Activated naive CD8-positive, alpha-beta T cell treated with anti-CD3 and anti-CD28 coated beads, Interleukin-2, amount 10 ng/mL, durations not matched to agents 7 days and 5 days (primary cell): Measurements from ENCODE around the gene PPARG. TPM values are rescaled to one million over a fixed set of nuclear protein-coding genes. Genes with fewer than 3 reads are reported as not detected.
"Not testable (repeated sequence)": the region's sequence is repeated elsewhere in the genome, so short reads cannot be mapped to it uniquely, and the experiment has no call there.

Experiments
- ATAC-seq: fragments of 150-1000 bp; cut with Tn5 transposase; one replicate; pipeline ENCODE4 v1.10.0; 2021; ENCODE audit warnings: low read depth, moderate library complexity
- POLR2A ChIA-PET: fragments of 350-600 bp; sonication (Branson Sonifier 250); formaldehyde crosslinking; loops from one replicate; lab custom pipeline; 2021; ENCODE audit warnings: antibody characterized with exemption; lab: Charles Lee
- DNase-seq: peaks from one replicate; pipeline ENCODE4 v3.0.0; 2021
- H3K27ac Mint-ChIP-seq: one replicate; pipeline ENCODE4 v1.8.0; 2022; ENCODE audit warnings: mild to moderate bottlenecking, mixed read lengths
- H3K27me3 Mint-ChIP-seq: one replicate; pipeline ENCODE4 v1.8.0; 2022; ENCODE audit warnings: mild to moderate bottlenecking, moderate library complexity, mixed read lengths
- H3K36me3 Mint-ChIP-seq: one replicate; pipeline ENCODE4 v1.8.0; 2021; ENCODE audit warnings: mild to moderate bottlenecking, mixed read lengths
- H3K4me1 Mint-ChIP-seq: one replicate; pipeline ENCODE4 v1.8.0; 2021; ENCODE audit warnings: mixed read lengths
- H3K4me3 Mint-ChIP-seq: one replicate; pipeline ENCODE4 v1.8.0; 2022; ENCODE audit warnings: mild to moderate bottlenecking, moderate library complexity, mixed read lengths
- H3K9me3 Mint-ChIP-seq: one replicate; pipeline ENCODE4 v1.8.0; 2021; ENCODE audit warnings: mixed read lengths
- total RNA-seq, 2 experiments: library from RNA; stranded (reverse); gene quantifications; one replicate each; pipeline ENCODE4 v1.2.3, GENCODE V29; 2021

PPARG gene
- total RNA-seq, 2 experiments from 2014 or later: 0.68 to 1.0 TPM

- POLR2A ChIA-PET: no interaction called here
- H3K4me1 Mint-ChIP-seq: no peaks in the 10 kb centered on the region
- DNase-seq (no peak), ATAC-seq (no peak)
- no peaks in the 10 kb centered on the region for H3K36me3 Mint-ChIP-seq
- no peak overlapping the region for H3K4me3 Mint-ChIP-seq
- H3K9me3 Mint-ChIP-seq: no peaks in the 10 kb centered on the region
- no peak overlapping the region for H3K27ac Mint-ChIP-seq
- peaks cover 3% of the 10 kb centered on the region for H3K27me3 Mint-ChIP-seq
Measured at GRCh38 chr3:12449889-12450682, 161.2 kb downstream of the PPARG start.

DNA sequence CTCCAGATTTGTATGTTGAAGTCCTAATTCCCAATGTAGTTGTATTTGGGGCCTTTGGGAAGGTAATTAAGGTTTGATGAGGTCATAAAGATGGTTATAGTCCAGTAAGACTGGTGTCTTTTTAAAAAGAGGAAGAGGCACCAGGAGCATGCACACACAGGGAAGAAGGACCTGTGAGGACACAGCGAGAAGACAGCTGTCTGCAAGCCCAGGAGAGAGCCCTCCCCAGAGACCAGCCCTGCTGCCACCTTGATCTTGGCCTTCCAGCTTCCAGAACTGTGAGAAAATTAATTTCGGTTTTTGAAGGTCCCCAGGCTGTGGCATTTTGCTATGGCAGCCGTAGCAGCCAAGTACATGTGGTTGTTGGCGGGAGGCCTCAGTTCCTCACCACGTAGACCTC lies 162.6 kb downstream of the PPARG start:
- ATAC-seq: no peak
- DNase-seq: no peak
- Mint-ChIP-seq H3K36me3 (no peaks in the 10 kb centered on the region), H3K9me3 (no peaks in the 10 kb centered on the region), H3K4me1 (no peaks in the 10 kb centered on the region), H3K27me3 (peaks cover 2% of the 10 kb centered on the region), H3K27ac (no peak overlapping the region), H3K4me3 (no peak overlapping the region)
- POLR2A ChIA-PET: no interaction called here

DNA sequence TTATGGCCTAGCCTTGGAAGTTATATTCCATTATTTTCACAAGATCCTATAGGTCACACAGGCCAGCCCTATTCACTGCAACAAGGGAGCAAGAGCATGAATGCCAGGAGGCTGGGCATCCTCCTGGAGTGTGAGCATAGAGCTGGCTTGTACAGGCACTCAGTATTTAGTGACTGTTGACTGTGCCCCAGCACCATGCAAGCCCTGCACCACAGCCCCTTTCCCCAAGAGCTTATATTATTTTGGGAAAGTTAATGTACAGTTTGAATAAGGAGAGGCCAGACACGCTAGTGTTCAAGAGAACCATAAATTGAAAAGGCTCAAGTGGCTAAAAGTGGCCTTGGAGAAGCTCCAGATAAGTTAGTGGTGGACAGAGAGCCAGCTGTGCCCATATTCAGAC lies 163.1 kb downstream of the PPARG start:
- peaks cover 2% of the 10 kb centered on the region for H3K27me3 Mint-ChIP-seq
- no peak for ATAC-seq
- POLR2A ChIA-PET: no interaction called here

DNA sequence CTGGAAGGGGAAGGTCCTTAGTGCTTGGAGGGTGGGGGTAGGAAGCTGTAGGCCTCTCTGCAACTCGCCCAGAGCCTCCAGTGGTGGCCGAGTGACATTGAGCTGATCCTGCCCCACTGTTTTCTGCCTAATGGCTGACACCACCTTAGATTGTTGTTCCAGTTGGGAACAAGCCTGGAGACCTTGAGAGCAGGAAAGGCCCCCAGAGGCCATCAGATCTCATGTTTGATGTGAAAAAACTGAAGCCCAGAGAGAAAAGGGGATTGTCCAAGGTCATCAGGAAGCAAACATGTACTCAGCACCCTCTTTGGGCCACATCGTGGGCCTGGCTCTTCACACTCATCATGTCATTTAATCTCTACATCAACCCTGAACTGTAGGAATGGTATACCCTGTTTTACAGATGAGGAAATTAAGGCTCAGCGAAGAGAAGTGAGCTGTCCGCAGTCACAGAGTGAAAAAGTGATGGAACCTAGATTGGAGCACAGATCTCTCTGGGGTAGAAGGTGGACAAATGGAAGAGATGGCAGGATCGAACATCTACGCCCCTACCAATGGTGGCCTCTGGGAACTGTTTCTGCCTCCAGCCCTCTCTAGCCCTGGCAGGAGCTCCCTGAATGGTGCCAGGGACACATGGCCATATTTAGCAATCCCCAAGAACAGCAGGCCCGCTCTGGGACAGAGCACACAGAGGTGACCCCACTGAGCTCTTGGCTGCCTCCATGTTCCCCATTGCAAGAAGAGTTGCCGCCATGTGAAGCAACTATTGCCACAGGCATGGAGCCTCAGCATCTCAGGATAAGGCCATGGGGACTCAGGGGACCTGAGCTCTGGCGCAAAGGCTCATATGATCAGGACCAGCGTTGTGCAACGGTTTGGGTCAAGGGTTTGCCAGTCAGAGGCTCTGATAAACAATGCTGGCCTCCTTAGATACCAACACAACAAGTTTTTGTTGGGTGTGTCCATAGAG lies 163.8 kb downstream of the PPARG start:
- Mint-ChIP-seq H3K9me3 (no peaks in the 10 kb centered on the region), H3K4me3 (no peak overlapping the region), H3K27me3 (peaks cover 2% of the 10 kb centered on the region), H3K27ac (no peak overlapping the region), H3K4me1 (no peaks in the 10 kb centered on the region), H3K36me3 (no peaks in the 10 kb centered on the region)
- POLR2A ChIA-PET: no interaction called here
- DNase-seq (no peak), ATAC-seq (no peak)

More for the DNA sequence above, 163.1 kb downstream of the PPARG start:
- Mint-ChIP-seq H3K27ac (no peak overlapping the region), H3K4me3 (no peak overlapping the region), H3K36me3 (no peaks in the 10 kb centered on the region), H3K9me3 (no peaks in the 10 kb centered on the region), H3K4me1 (no peaks in the 10 kb centered on the region)
- DNase-seq: no peak

- no peak overlapping the region for H3K4me3 Mint-ChIP-seq
- ATAC-seq (no peak), DNase-seq (no peak)
- no peaks in the 10 kb centered on the region for H3K36me3 Mint-ChIP-seq
- no peaks in the 10 kb centered on the region for H3K27me3 Mint-ChIP-seq
- no peak overlapping the region for H3K27ac Mint-ChIP-seq
- H3K4me1 Mint-ChIP-seq: no peaks in the 10 kb centered on the region
- POLR2A ChIA-PET: no interaction called here
- no peaks in the 10 kb centered on the region for H3K9me3 Mint-ChIP-seq
Measured at GRCh38 chr3:12454076-12454815, 165.4 kb downstream of the PPARG start.

DNA sequence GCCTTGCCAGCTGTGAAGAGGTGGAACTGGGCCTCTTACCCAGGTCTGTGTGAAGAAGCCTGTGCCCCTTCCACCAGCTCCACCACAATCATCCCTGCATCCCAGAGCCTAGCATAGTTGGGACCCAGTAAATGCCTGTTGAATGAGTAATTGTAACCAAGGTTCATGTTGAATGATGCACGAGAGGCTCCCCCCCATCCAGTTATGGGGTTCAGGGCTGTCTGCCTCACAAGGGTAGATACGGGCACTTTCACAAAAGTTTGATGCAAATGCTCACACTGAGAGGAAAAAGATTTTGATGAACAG lies 165.9 kb downstream of the PPARG start:
- ATAC-seq (no peak), DNase-seq (no peak)
- Mint-ChIP-seq H3K9me3 (no peaks in the 10 kb centered on the region), H3K27ac (no peak overlapping the region), H3K4me1 (no peaks in the 10 kb centered on the region), H3K27me3 (no peaks in the 10 kb centered on the region), H3K36me3 (no peaks in the 10 kb centered on the region), H3K4me3 (no peak overlapping the region)
- POLR2A ChIA-PET: no interaction called here

GRCh38 chr3:12455740-12456139 lies 166.9 kb downstream of the PPARG start:
- Mint-ChIP-seq H3K27ac (no peak overlapping the region), H3K4me1 (no peaks in the 10 kb centered on the region), H3K36me3 (no peaks in the 10 kb centered on the region), H3K9me3 (no peaks in the 10 kb centered on the region), H3K27me3 (no peaks in the 10 kb centered on the region), H3K4me3 (no peak overlapping the region)
- ATAC-seq (no peak), DNase-seq (no peak)
- POLR2A ChIA-PET: no interaction called here

GRCh38 chr3:12456441-12456840 lies 167.6 kb downstream of the PPARG start:
- Mint-ChIP-seq H3K4me3 (no peak overlapping the region), H3K9me3 (no peaks in the 10 kb centered on the region), H3K36me3 (no peaks in the 10 kb centered on the region), H3K4me1 (peaks cover 2% of the 10 kb centered on the region), H3K27me3 (no peaks in the 10 kb centered on the region), H3K27ac (no peak overlapping the region)
- POLR2A ChIA-PET: no interaction called here
- ATAC-seq (no peak), DNase-seq (no peak)

DNA sequence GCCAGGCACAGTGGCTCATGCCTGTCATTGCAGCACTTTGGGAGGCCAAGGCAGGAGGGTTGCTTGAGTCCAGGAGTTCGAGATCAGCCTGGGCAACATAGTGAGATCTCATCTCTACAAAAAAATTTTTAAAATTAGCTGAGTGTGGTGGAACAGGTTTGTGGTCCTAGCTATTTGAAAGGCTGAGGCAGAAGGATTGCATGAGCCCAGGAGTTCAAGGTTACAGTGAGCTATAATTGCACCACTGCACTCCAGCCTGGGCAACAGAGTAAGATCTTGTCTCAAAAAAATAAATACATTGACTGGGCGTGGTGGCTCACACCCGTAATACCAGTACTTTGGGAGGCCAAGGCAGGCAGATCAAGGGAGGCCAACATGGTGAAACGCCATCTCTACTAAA lies 168.5 kb downstream of the PPARG start:
- ATAC-seq, H3K27me3 Mint-ChIP-seq, H3K4me1 Mint-ChIP-seq, H3K9me3 Mint-ChIP-seq, DNase-seq, H3K27ac Mint-ChIP-seq, POLR2A ChIA-PET, H3K4me3 Mint-ChIP-seq, H3K36me3 Mint-ChIP-seq: not testable (repeated sequence)

DNA sequence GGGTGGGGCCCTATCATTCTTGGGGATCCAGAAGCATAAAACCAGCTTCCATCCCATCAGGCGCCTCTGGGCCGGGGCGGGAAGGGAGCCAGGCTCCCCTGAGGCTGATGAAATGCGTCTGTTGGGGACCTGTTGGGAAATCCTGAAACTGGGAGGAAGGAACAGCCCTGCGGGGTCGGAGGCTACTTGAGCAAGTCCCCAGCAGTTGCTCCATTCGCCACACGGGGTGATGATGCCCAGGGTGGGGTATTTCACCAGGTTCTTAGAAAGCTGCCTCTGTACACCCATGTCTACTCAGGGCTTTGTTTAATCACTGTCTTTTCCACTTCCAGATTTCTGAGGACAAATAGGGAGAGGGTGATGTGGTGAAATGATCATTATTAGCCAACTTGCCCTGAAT lies 170.0 kb downstream of the PPARG start:
- H3K27me3 Mint-ChIP-seq: no peaks in the 10 kb centered on the region
- POLR2A ChIA-PET: no interaction called here
- no peak overlapping the region for H3K4me3 Mint-ChIP-seq
- no peak for DNase-seq
- H3K36me3 Mint-ChIP-seq: no peaks in the 10 kb centered on the region
- no peak overlapping the region for H3K27ac Mint-ChIP-seq
- H3K9me3 Mint-ChIP-seq: no peaks in the 10 kb centered on the region
- no peak for ATAC-seq
- H3K4me1 Mint-ChIP-seq: peaks cover 10% of the 10 kb centered on the region

DNA sequence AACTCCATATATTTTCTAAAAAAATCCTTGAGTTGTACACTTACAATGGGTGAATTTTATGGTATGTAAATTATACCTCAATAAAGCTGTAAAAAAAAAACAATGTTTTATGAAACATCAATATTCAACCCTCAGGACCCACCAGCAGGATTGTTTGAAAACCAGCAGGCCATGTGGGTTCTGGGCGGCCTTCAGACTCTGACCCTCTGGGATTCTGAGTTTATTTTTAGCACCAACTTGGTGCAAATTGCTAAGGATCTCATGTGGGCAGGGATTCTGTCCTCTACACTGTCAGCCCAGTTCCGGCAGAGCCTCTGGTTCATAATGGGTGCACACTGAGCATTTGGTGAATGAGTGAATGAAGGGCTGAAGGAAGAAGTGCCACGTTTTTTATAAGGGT lies 171.3 kb downstream of the PPARG start:
- no peaks in the 10 kb centered on the region for H3K27me3 Mint-ChIP-seq
- H3K4me3 Mint-ChIP-seq: no peak overlapping the region
- POLR2A ChIA-PET: no interaction called here
- no peaks in the 10 kb centered on the region for H3K36me3 Mint-ChIP-seq
- no peak overlapping the region for H3K27ac Mint-ChIP-seq
- ATAC-seq: no peak
- H3K9me3 Mint-ChIP-seq: no peaks in the 10 kb centered on the region
- DNase-seq: no peak
- H3K4me1 Mint-ChIP-seq: peaks cover 10% of the 10 kb centered on the region

GRCh38 chr3:12461097-12461649 lies 172.3 kb downstream of the PPARG start:
- no peaks in the 10 kb centered on the region for H3K36me3 Mint-ChIP-seq
- no peak overlapping the region for H3K4me3 Mint-ChIP-seq
- no peak for DNase-seq
- POLR2A ChIA-PET: interaction anchor here (0.6 kb wide), 1 partner anchor 151 kb away, joined by 3 read pairs; no protein-coding TSS in a partner anchor
- no peak for ATAC-seq
- no peak overlapping the region for H3K27ac Mint-ChIP-seq
- no peaks in the 10 kb centered on the region for H3K9me3 Mint-ChIP-seq
- peaks cover 10% of the 10 kb centered on the region for H3K4me1 Mint-ChIP-seq
- no peaks in the 10 kb centered on the region for H3K27me3 Mint-ChIP-seq
